ENCODE measurements around the gene VSNL1.
A peak's percentile ranks its signal among the peaks of the same experiment; 100 is the strongest.

The VSNL1 gene

GRCh38 chr2:17518212-17519154 lies 22.0 kb upstream of the VSNL1 start, which contains the start of gene RAD51AP2:
TSS of gene RAD51AP2 (minus strand) at chr2:17518440. CDS start at chr2:17518415, 25 bp downstream.
- Histone ChIP-seq H3F3A (ENCODE audit: insufficient read depth) (peaks cover 15% of the 10 kb centered on the region; the same call in 1 of the 2 replicates), H3K79me2 (ENCODE audit: insufficient read depth, low read length) (no peaks in the 10 kb centered on the region), H4K20me1 (ENCODE audit: low read depth, low read length) (no peaks in the 10 kb centered on the region), H3K27me3 (ENCODE audit: low read length) (no peaks in the 10 kb centered on the region), H3K27ac (ENCODE audit: low read depth, low read length) (0 out of 2 replicates have a peak within 1 kb of the TSS, but pooled peaks have one; percentile 25), H3K36me3 (ENCODE audit: low read length) (no peaks in the 10 kb centered on the region), H3K4me2 (ENCODE audit: low read depth, low read length, poor library complexity, severe bottlenecking) (peak within 1 kb of the TSS; percentile 85), H3K4me3 (ENCODE audit: insufficient read depth, low read length, poor library complexity, severe bottlenecking) (peak within 1 kb of the TSS; percentile 62), H3K9ac (ENCODE audit: low read length) (peak within 1 kb of the TSS; percentile 57), H3K9me2 (replicated peaks; ENCODE audit: insufficient read depth, low read length) (no peaks in the 10 kb centered on the region), H2AFZ (ENCODE audit: low read depth, low read length, severe bottlenecking) (peak within 1 kb of the TSS; percentile 98), H3K9me3 (ENCODE audit: insufficient read depth, low read length) (no peaks in the 10 kb centered on the region)
- TF ChIP-seq EZH2phosphoT487 (conservative IDR thresholded peaks at IDR 0.05; ENCODE audit: low read length) (no peak), CTCF (IDR thresholded peaks at IDR 0.05; ENCODE audit: insufficient read depth, low read length, poor library complexity, severe bottlenecking) (no peak)

- no peaks in the 10 kb centered on the region for H3K36me3 ChIP-seq (ENCODE audit: low read length)
- peaks cover 15% of the 10 kb centered on the region; the same call in 1 of the 2 replicates for H3F3A ChIP-seq (ENCODE audit: insufficient read depth)
- H3K4me3 ChIP-seq (ENCODE audit: insufficient read depth, low read length, poor library complexity, severe bottlenecking), result no peak overlapping the region
- no peak overlapping the region for H3K9ac ChIP-seq (ENCODE audit: low read length)
- no peak for TF ChIP-seq CTCF (IDR thresholded peaks at IDR 0.05; ENCODE audit: insufficient read depth, low read length, poor library complexity, severe bottlenecking)
- no peak for TF ChIP-seq EZH2phosphoT487 (conservative IDR thresholded peaks at IDR 0.05; ENCODE audit: low read length)
- no peak overlapping the region for H3K27ac ChIP-seq (ENCODE audit: low read depth, low read length)
- H3K9me2 ChIP-seq (replicated peaks; ENCODE audit: insufficient read depth, low read length), result no peaks in the 10 kb centered on the region
- no peak overlapping the region for H2AFZ ChIP-seq (ENCODE audit: low read depth, low read length, severe bottlenecking)
- no peaks in the 10 kb centered on the region for H3K79me2 ChIP-seq (ENCODE audit: insufficient read depth, low read length)
- no peaks in the 10 kb centered on the region for H3K9me3 ChIP-seq (ENCODE audit: insufficient read depth, low read length)
- no peaks in the 10 kb centered on the region for H3K27me3 ChIP-seq (ENCODE audit: low read length)
- H4K20me1 ChIP-seq (ENCODE audit: low read depth, low read length), result no peaks in the 10 kb centered on the region
- no peak overlapping the region for H3K4me2 ChIP-seq (ENCODE audit: low read depth, low read length, poor library complexity, severe bottlenecking)
Observed at GRCh38 chr2:17519486-17519885, 21.0 kb upstream of the VSNL1 start.

- no peak overlapping the region for H2AFZ ChIP-seq (ENCODE audit: low read depth, low read length, severe bottlenecking)
- H3K9me2 ChIP-seq (replicated peaks; ENCODE audit: insufficient read depth, low read length), result no peaks in the 10 kb centered on the region
- no peak overlapping the region for H3K27ac ChIP-seq (ENCODE audit: low read depth, low read length)
- no peaks in the 10 kb centered on the region for H3K9me3 ChIP-seq (ENCODE audit: insufficient read depth, low read length)
- no peak overlapping the region for H3K4me3 ChIP-seq (ENCODE audit: insufficient read depth, low read length, poor library complexity, severe bottlenecking)
- no peaks in the 10 kb centered on the region for H3K36me3 ChIP-seq (ENCODE audit: low read length)
- no peaks in the 10 kb centered on the region for H4K20me1 ChIP-seq (ENCODE audit: low read depth, low read length)
- no peaks in the 10 kb centered on the region for H3K27me3 ChIP-seq (ENCODE audit: low read length)
- TF ChIP-seq CTCF (IDR thresholded peaks at IDR 0.05; ENCODE audit: insufficient read depth, low read length, poor library complexity, severe bottlenecking), result no peak
- no peak for TF ChIP-seq EZH2phosphoT487 (conservative IDR thresholded peaks at IDR 0.05; ENCODE audit: low read length)
- no peaks in the 10 kb centered on the region for H3K79me2 ChIP-seq (ENCODE audit: insufficient read depth, low read length)
- no peak overlapping the region for H3K4me2 ChIP-seq (ENCODE audit: low read depth, low read length, poor library complexity, severe bottlenecking)
- peaks cover 12% of the 10 kb centered on the region; the same call in 1 of the 2 replicates for H3F3A ChIP-seq (ENCODE audit: insufficient read depth)
- H3K9ac ChIP-seq (ENCODE audit: low read length), result no peak overlapping the region
Observed at GRCh38 chr2:17520761-17521160, 19.7 kb upstream of the VSNL1 start.
